Loucy (cell line): ENCODE results near the gene RPS6KA4.

ENCODE experiments used
- H2AFZ ChIP-seq: fragments of 200-600 bp; sonication (generic); 2 replicates; pipeline ENCODE4 v1.6.0; 2016; ENCODE audit warnings: antibody characterized with exemption, mild to moderate bottlenecking, low read length, moderate library complexity
- H3F3A ChIP-seq: fragments of 200-600 bp; 2 replicates; pipeline ENCODE4 v1.6.0; 2016; ENCODE audit warnings: antibody characterized with exemption, low read depth, mild to moderate bottlenecking
- H3K27me3 ChIP-seq: fragments of 200-600 bp; sonication (generic); 2 replicates; pipeline ENCODE4 v1.6.1; 2014; ENCODE audit warnings: low read length, mild to moderate bottlenecking; ENCODE audit not compliant: insufficient read depth, poor library complexity, severe bottlenecking
- H3K36me3 ChIP-seq: fragments of 200-600 bp; sonication (generic); 2 replicates; pipeline ENCODE4 v1.6.1; 2016; ENCODE audit warnings: low read length; ENCODE audit not compliant: insufficient read depth
- H3K4me1 ChIP-seq: fragments of 200-600 bp; sonication (generic); 2 replicates; pipeline ENCODE4 v1.5.1; 2014; ENCODE audit warnings: low read length, mild to moderate bottlenecking; ENCODE audit not compliant: insufficient read depth, poor library complexity, severe bottlenecking
- H3K4me2 ChIP-seq: fragments of 200-600 bp; sonication (generic); 2 replicates; pipeline ENCODE4 v1.6.0; 2014; ENCODE audit warnings: antibody characterized with exemption, low read length, low read depth, mild to moderate bottlenecking; ENCODE audit not compliant: poor library complexity, severe bottlenecking
- H3K4me3 ChIP-seq: fragments of 200-600 bp; sonication (generic); 2 replicates; pipeline ENCODE4 v1.5.1; 2014; ENCODE audit warnings: low read length, mild to moderate bottlenecking, mixed read lengths; ENCODE audit not compliant: poor library complexity, severe bottlenecking
- H3K79me2 ChIP-seq: fragments of 200-600 bp; sonication (generic); 2 replicates; pipeline ENCODE4 v1.6.1; 2014; ENCODE audit warnings: low read length; ENCODE audit not compliant: insufficient read depth
- H3K9ac ChIP-seq: fragments of 200-600 bp; sonication (generic); 2 replicates; pipeline ENCODE4 v1.6.0; 2014; ENCODE audit warnings: mild to moderate bottlenecking, low read depth, low read length, moderate library complexity; ENCODE audit not compliant: poor library complexity, severe bottlenecking
- H3K9me2 ChIP-seq: fragments of 200-600 bp; sonication (generic); replicated peaks from 2 replicates; pipeline ENCODE4 v1.6.1; 2016; ENCODE audit warnings: low read depth, low read length, mixed read lengths
- H3K9me3 ChIP-seq: fragments of 200-600 bp; sonication (generic); 2 replicates; pipeline ENCODE4 v1.6.1; 2014; ENCODE audit warnings: mild to moderate bottlenecking, antibody characterized with exemption, low read length, low read depth; ENCODE audit not compliant: insufficient read depth
- H4K20me1 ChIP-seq: fragments of 200-600 bp; sonication (generic); 2 replicates; pipeline ENCODE4 v1.6.0; 2014; ENCODE audit warnings: antibody characterized with exemption, low read length, mild to moderate bottlenecking; ENCODE audit not compliant: insufficient read depth, poor library complexity, severe bottlenecking
- EZH2phosphoT487 ChIP-seq: fragments of 200-600 bp; IDR thresholded peaks from 2 replicates; pipeline ENCODE4 v1.6.1; 2018; ENCODE audit warnings: antibody characterized with exemption, mild to moderate bottlenecking, moderate library complexity, borderline replicate concordance
- TF ChIP-seq, protein P1 (sequence below): fragments of 200-600 bp; sonication (generic); conservative IDR thresholded peaks from 2 replicates; pipeline ENCODE4 v1.5.1; 2014; ENCODE audit warnings: mild to moderate bottlenecking, antibody characterized with exemption, low read length

RPS6KA4 gene

DNA sequence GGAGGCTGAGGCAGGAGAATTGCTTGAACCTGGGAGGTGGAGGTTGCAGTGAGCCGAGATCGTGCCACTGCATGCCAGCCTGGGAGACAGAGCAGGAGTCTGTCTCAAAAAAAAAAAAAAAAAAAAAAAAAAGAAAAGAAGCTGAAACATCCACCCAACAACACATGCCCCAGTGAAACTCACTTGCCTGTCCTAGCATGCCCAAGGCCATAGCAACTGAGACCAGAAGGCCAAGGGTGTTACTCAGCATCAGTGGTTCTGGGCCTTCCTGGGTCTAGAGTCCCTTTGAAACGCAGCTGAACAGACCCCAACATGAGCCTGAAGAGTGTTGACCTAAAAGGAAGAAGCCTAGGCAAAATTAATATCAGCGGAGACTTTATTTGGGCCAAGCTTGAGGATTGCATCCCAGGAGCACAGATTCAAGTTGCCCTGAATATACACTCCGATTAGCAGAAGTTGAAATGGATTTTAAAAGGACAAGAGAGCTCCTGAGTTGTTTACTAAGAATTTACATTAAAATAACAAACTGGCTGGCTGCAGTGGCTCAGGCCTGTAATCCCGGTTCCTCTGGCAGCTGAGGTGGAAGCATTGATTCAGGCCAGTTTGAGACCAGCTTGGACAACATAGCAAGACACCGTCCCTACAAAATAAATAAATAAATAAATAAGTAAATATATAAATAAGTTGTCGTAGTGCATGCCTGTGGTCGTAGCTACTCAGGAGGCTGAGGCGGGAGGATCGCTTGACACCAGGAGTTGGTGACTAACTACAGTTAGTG, 34.1 kb upstream of the RPS6KA4 start:
- Histone ChIP-seq H3K9me3 (no peaks in the 10 kb centered on the region), H3K9me2 (no peaks in the 10 kb centered on the region), H3K9ac (no peak overlapping the region), H3K4me1 (peaks cover 10% of the 10 kb centered on the region), H3K79me2 (peaks cover 7% of the 10 kb centered on the region; the same call in 1 of the 2 replicates), H4K20me1 (no peaks in the 10 kb centered on the region), H2AFZ (no peak overlapping the region), H3K27me3 (no peaks in the 10 kb centered on the region), H3K36me3 (no peaks in the 10 kb centered on the region), H3K4me2 (no peak overlapping the region), H3F3A (no peaks in the 10 kb centered on the region), H3K4me3 (no peak overlapping the region)
- TF ChIP-seq, protein P1, sequence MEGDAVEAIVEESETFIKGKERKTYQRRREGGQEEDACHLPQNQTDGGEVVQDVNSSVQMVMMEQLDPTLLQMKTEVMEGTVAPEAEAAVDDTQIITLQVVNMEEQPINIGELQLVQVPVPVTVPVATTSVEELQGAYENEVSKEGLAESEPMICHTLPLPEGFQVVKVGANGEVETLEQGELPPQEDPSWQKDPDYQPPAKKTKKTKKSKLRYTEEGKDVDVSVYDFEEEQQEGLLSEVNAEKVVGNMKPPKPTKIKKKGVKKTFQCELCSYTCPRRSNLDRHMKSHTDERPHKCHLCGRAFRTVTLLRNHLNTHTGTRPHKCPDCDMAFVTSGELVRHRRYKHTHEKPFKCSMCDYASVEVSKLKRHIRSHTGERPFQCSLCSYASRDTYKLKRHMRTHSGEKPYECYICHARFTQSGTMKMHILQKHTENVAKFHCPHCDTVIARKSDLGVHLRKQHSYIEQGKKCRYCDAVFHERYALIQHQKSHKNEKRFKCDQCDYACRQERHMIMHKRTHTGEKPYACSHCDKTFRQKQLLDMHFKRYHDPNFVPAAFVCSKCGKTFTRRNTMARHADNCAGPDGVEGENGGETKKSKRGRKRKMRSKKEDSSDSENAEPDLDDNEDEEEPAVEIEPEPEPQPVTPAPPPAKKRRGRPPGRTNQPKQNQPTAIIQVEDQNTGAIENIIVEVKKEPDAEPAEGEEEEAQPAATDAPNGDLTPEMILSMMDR = no peak
- TF ChIP-seq EZH2phosphoT487 = no peak

- Histone ChIP-seq H3K4me3 (no peak overlapping the region), H3K4me1 (peaks cover 3% of the 10 kb centered on the region), H3K9ac (no peak overlapping the region), H3K9me2 (no peaks in the 10 kb centered on the region), H3K79me2 (no peaks in the 10 kb centered on the region), H3K36me3 (no peaks in the 10 kb centered on the region), H4K20me1 (no peaks in the 10 kb centered on the region), H3K9me3 (no peaks in the 10 kb centered on the region), H3F3A (no peaks in the 10 kb centered on the region), H3K4me2 (no peak overlapping the region), H3K27me3 (no peaks in the 10 kb centered on the region), H2AFZ (no peak overlapping the region)
- TF ChIP-seq EZH2phosphoT487 = no peak
- TF ChIP-seq, protein P1 = no peak
Measured at GRCh38 chr11:64327375-64327774, 31.6 kb upstream of the RPS6KA4 start.

DNA sequence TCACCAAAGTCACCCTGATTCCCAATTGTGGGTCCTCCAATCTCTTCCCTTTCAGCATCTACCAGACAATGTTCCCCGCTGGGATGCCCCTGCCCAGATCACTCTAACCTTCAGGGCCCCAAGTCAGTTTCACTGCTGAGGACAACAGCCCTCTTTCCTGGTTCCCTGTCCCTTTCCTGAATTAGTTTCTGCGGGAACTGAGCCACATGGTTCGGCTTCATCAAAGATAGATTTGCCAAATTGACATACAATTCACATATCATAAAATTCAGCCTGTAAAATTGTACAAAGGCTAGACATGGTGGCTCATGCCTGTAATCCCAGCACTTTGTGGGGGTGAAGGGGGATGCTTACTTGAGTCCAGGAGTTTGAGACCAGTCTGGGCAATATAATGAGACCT, 31.0 kb upstream of the RPS6KA4 start:
- Histone ChIP-seq H3K4me3 (no peak overlapping the region), H3K9ac (no peak overlapping the region), H3K4me1 (no peaks in the 10 kb centered on the region), H3K79me2 (no peaks in the 10 kb centered on the region), H4K20me1 (no peaks in the 10 kb centered on the region), H3K36me3 (no peaks in the 10 kb centered on the region), H3K9me3 (no peaks in the 10 kb centered on the region), H3K9me2 (no peaks in the 10 kb centered on the region), H3F3A (no peaks in the 10 kb centered on the region), H3K27me3 (no peaks in the 10 kb centered on the region), H3K4me2 (no peak overlapping the region), H2AFZ (no peak overlapping the region)
- no peak for TF ChIP-seq EZH2phosphoT487
- TF ChIP-seq, protein P1 = no peak
